CD14-positive monocyte (primary cell): ENCODE results near the gene KRT1. TPM values are rescaled to one million over a fixed set of nuclear protein-coding genes. Genes with fewer than 3 reads are reported as not detected.

Experiments used
- DNase-seq, 3 donors: peaks; one replicate each; pipeline ENCODE4 v3.0.0-alpha.2; 2011 to 2022
- H2AFZ ChIP-seq: 2 replicates; pipeline ENCODE4 v1.6.0; 2012; ENCODE audit warnings: mild to moderate bottlenecking, low read depth, low read length, inconsistent platforms; ENCODE audit not compliant: insufficient read depth, poor library complexity, severe bottlenecking
- H3K27ac ChIP-seq, 2 donors: 1 replicate in 1 of 2; 2 replicates in 1 of 2; pipeline ENCODE4 v1.5.1; 2012 to 2013; ENCODE audit warnings: low read length in 2 of 2, control low read depth in 1 of 2, inconsistent platforms in 1 of 2, low read depth in 1 of 2, mild to moderate bottlenecking in 1 of 2
- H3K27me3 ChIP-seq, 2 donors: one replicate each; pipeline versions ENCODE4 v1.6.0 to v1.6.1; 2011 to 2013; ENCODE audit warnings: low read length in 2 of 2; ENCODE audit not compliant: control insufficient read depth in 2 of 2, insufficient read depth in 2 of 2
- H3K36me3 ChIP-seq, 2 donors: replicated peaks in 1 of 2; 1 replicate in 1 of 2; 2 replicates in 1 of 2; pipeline versions ENCODE4 v1.5.1 to v1.6.1; 2012 to 2013; ENCODE audit warnings: low read length in 2 of 2, control low read depth in 1 of 2, inconsistent platforms in 1 of 2, mild to moderate bottlenecking in 1 of 2; ENCODE audit not compliant: insufficient read depth in 2 of 2, control insufficient read depth in 1 of 2
- H3K4me1 ChIP-seq, 2 donors: 1 replicate in 1 of 2; 2 replicates in 1 of 2; pipeline versions ENCODE4 v1.5.1 to v1.6.1; 2012 to 2013; ENCODE audit warnings: low read length in 2 of 2, control low read depth in 1 of 2, inconsistent platforms in 1 of 2, mild to moderate bottlenecking in 1 of 2, moderate library complexity in 1 of 2; ENCODE audit not compliant: insufficient read depth in 2 of 2, control insufficient read depth in 1 of 2
- H3K4me2 ChIP-seq: replicated peaks from 2 replicates; pipeline ENCODE3; 2012; ENCODE audit warnings: low read length, moderate library complexity, mild to moderate bottlenecking; ENCODE audit not compliant: poor library complexity, severe bottlenecking; ENCODE audit errors: extremely low read depth
- H3K4me3 ChIP-seq, 3 experiments: fragments of 200-600 bp in 1 of 3; sonication (generic) in 1 of 3; replicated peaks in 1 of 3; 1 replicate in 2 of 3; 2 replicates in 1 of 3; pipeline ENCODE4 v1.5.1; 2011 to 2013; ENCODE audit warnings: low read length in 3 of 3, mild to moderate bottlenecking in 3 of 3, control low read depth in 2 of 3, low read depth in 2 of 3, inconsistent platforms in 1 of 3, moderate library complexity in 1 of 3
- H3K79me2 ChIP-seq: 2 replicates; pipeline ENCODE4 v1.6.0; 2012; ENCODE audit warnings: mild to moderate bottlenecking, control low read depth, inconsistent platforms, low read length, moderate library complexity; ENCODE audit not compliant: insufficient read depth
- H3K9ac ChIP-seq: 2 replicates; pipeline ENCODE4 v1.6.0; 2017; ENCODE audit warnings: low read length, mild to moderate bottlenecking; ENCODE audit not compliant: insufficient read depth, poor library complexity, severe bottlenecking
- H3K9me3 ChIP-seq, 2 donors: replicated peaks in 1 of 2; 1 replicate in 1 of 2; 2 replicates in 1 of 2; pipeline versions ENCODE4 v1.5.1 to v1.6.1; 2012 to 2013; ENCODE audit warnings: low read length in 2 of 2, control low read depth in 1 of 2; ENCODE audit not compliant: control insufficient read depth in 1 of 2, insufficient read depth in 1 of 2
- H4K20me1 ChIP-seq: 2 replicates; pipeline ENCODE4 v1.6.0; 2012; ENCODE audit warnings: mild to moderate bottlenecking, low read length, control low read depth, moderate library complexity; ENCODE audit not compliant: insufficient read depth
- H3K27ac Mint-ChIP-seq, 7 donors: one replicate each; pipeline ENCODE4 v1.8.0; 2020; ENCODE audit warnings: mild to moderate bottlenecking in 7 of 7, mixed read lengths in 7 of 7, moderate library complexity in 6 of 7, inconsistent platforms in 2 of 7
- H3K27me3 Mint-ChIP-seq, 3 donors: one replicate each; pipeline ENCODE4 v1.8.0; 2021 to 2022; ENCODE audit warnings: low read depth in 3 of 3, mild to moderate bottlenecking in 3 of 3, mixed read lengths in 3 of 3, moderate library complexity in 3 of 3, inconsistent platforms in 1 of 3
- H3K36me3 Mint-ChIP-seq, 2 donors: one replicate each; pipeline ENCODE4 v1.8.0; 2020; ENCODE audit warnings: mixed read lengths in 2 of 2, inconsistent platforms in 1 of 2, mild to moderate bottlenecking in 1 of 2
- H3K4me1 Mint-ChIP-seq: one replicate; pipeline ENCODE4 v1.8.0; 2020; ENCODE audit warnings: mild to moderate bottlenecking, mixed read lengths
- H3K4me3 Mint-ChIP-seq, 2 donors: one replicate each; pipeline ENCODE4 v1.8.0; 2020; ENCODE audit warnings: mild to moderate bottlenecking in 2 of 2, mixed read lengths in 2 of 2, moderate library complexity in 1 of 2
- H3K9me3 Mint-ChIP-seq, 7 donors: one replicate each; pipeline ENCODE4 v1.8.0; 2020 to 2022; ENCODE audit warnings: mixed read lengths in 7 of 7, mild to moderate bottlenecking in 6 of 7, moderate library complexity in 6 of 7, inconsistent platforms in 2 of 7
- CTCF ChIP-seq: fragments of 200-600 bp; IDR thresholded peaks from one replicate; pipeline ENCODE4 v1.8.0; 2022; ENCODE audit warnings: antibody characterized with exemption, mild to moderate bottlenecking
- WGBS: methylation state at CpG from one replicate; pipeline ENCODE4 v1.1.5; 2013; ENCODE audit warnings: missing lambda C conversion rate; ENCODE audit not compliant: insufficient coverage; 5-methylcytosine and 5-hydroxymethylcytosine counted together
- intact Hi-C, 2 donors: fragments of 100-400 bp; cut with micrococcal nuclease; formaldehyde crosslinking; loops; one replicate each; pipeline versions ENCODE4 v1.15.0 to v1.15.1; 2023
- polyA plus RNA-seq, 3 donors: library from polyadenylated mRNA; depleted of rRNA in 1 of 3; unstranded in 2 of 3; stranded (reverse) in 1 of 3; fragments of 300-500 nt in 2 of 3; fragments of >200 nt in 1 of 3; fragmentation: Illumina TruSeq in 2 of 3; gene quantifications; 1 replicate in 2 of 3; 2 replicates in 1 of 3; pipeline ENCODE4 v1.2.3, GENCODE V29; 2012 to 2021

KRT1 gene
- polyA plus RNA-seq, 3 donors: not detected

GRCh38 chr12:52693261-52693660 lies 13.1 kb upstream of the KRT1 start:
- no peak for TF ChIP-seq CTCF
- H3K27ac Mint-ChIP-seq: no peak overlapping the region

GRCh38 chr12:52692254-52692653 lies 12.0 kb upstream of the KRT1 start:
- Mint-ChIP-seq H3K4me3 (peak overlapping the region in 1 of 2 donors; percentile 46), H3K4me1 (peaks cover 9% of the 10 kb centered on the region), H3K27me3 (peaks cover 32 to 48% (median 35%) of the 10 kb centered on the region in 3 donors), H3K9me3 (peaks cover 0 to 3% (median 0%) of the 10 kb centered on the region in 7 donors), H3K36me3 (no peaks in the 10 kb centered on the region), H3K27ac (no peak overlapping the region)
- Histone ChIP-seq H3K27me3 (peaks cover 17 to 34% of the 10 kb centered on the region in 2 donors), H3K4me2 (no peak overlapping the region), H2AFZ (no peak overlapping the region), H3K9ac (no peak overlapping the region), H3K4me3 (no peak overlapping the region), H3K79me2 (no peaks in the 10 kb centered on the region), H4K20me1 (no peaks in the 10 kb centered on the region), H3K36me3 (no peaks in the 10 kb centered on the region), H3K27ac (no peak overlapping the region), H3K4me1 (peaks cover 3 to 5% of the 10 kb centered on the region in 2 donors), H3K9me3 (peaks cover 0 to 5% of the 10 kb centered on the region in 2 donors)
- DNase-seq: no peak
- no peak for TF ChIP-seq CTCF
- 95% methylated on average over 6 of the region's 8 CpGs for WGBS
- intact Hi-C loops: no loop called here

More at GRCh38 chr12:52693261-52693660, 13.1 kb upstream of the KRT1 start:
- Mint-ChIP-seq H3K36me3 (no peaks in the 10 kb centered on the region), H3K9me3 (peaks cover 0 to 3% (median 0%) of the 10 kb centered on the region in 7 donors), H3K4me3 (peak overlapping the region in 1 of 2 donors; percentile 1), H3K4me1 (peaks cover 9% of the 10 kb centered on the region), H3K27me3 (peaks cover 29 to 44% (median 30%) of the 10 kb centered on the region in 3 donors)
- Histone ChIP-seq H3K27ac (no peak overlapping the region), H2AFZ (no peak overlapping the region), H3K36me3 (no peaks in the 10 kb centered on the region), H3K27me3 (peaks cover 17 to 34% of the 10 kb centered on the region in 2 donors), H3K9ac (no peak overlapping the region), H3K4me2 (no peak overlapping the region), H3K4me3 (no peak overlapping the region), H3K4me1 (peaks cover 3 to 5% of the 10 kb centered on the region in 2 donors), H4K20me1 (no peaks in the 10 kb centered on the region), H3K79me2 (no peaks in the 10 kb centered on the region), H3K9me3 (peaks cover 0 to 5% of the 10 kb centered on the region in 2 donors)
- no peak for DNase-seq
- WGBS: 67% methylated on average over 3 of the region's 5 CpGs
- intact Hi-C loops: no loop called here
